Activated CD8-positive, alpha-beta memory T cell treated with anti-CD3 and anti-CD28 coated beads for 36 hours (primary cell): ENCODE data around the gene LRFN3. TPM values are rescaled to one million over a fixed set of nuclear protein-coding genes. Genes with fewer than 3 reads are reported as not detected.
"Not testable (repeated sequence)": the region's sequence is repeated elsewhere in the genome, so short reads cannot be mapped to it uniquely, and the experiment has no call there.

ENCODE experiments used
- CTCF ChIA-PET: fragments of 350-600 bp; sonication (Branson Sonifier 250); formaldehyde crosslinking; loops from one replicate; lab custom pipeline; 2021; ENCODE audit warnings: antibody characterized with exemption; lab: Charles Lee
- POLR2A ChIA-PET: fragments of 350-600 bp; sonication (Branson Sonifier 250); formaldehyde crosslinking; loops from one replicate; lab custom pipeline; 2021; ENCODE audit warnings: antibody characterized with exemption; lab: Charles Lee
- total RNA-seq, 2 experiments: library from RNA; stranded (reverse); gene quantifications; one replicate each; pipeline ENCODE4 v1.2.3, GENCODE V29; 2021

LRFN3 gene
- total RNA-seq, 2 experiments from 2014 or later, result 11.8 TPM

DNA sequence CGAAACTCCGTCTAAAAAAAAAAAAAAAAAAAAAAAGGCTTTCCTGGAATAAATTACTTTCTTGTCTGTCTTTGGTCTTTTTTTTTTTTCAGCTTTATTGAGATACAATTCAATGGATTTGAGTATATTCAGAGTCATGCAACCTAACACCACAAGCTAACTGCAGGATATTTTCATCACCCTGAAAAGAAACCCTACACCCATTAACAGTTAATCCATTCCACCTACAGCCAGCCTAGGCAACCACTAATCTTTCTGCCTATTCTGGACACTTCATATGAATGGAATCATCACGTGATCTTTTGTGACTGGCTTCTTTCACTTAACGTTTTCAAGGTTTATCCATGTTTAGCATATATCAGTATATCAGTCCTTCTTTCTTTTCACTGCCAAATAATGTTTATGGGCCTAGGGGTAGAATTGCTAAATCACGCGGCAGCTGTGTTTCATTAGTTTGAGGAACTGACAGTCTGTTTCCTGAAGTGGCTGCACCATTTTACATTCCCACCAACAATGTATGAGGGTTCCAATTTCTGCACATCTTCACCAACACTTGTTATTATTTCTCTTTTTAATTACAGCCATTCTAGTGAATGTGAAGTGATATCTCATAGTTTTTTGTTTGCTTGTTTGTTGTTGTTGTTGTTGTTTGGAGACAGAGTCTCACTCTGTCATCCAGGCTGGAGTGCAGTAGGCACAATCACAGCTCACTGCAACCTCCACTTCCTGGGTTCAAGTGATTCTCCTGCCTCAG lies 19.9 kb downstream of the LRFN3 start:
- CTCF ChIA-PET, result interaction anchor here (0.7 kb wide), 1 partner anchor 9 kb away, joined by 3 read pairs; no protein-coding TSS in a partner anchor
- POLR2A ChIA-PET, result no interaction called here

DNA sequence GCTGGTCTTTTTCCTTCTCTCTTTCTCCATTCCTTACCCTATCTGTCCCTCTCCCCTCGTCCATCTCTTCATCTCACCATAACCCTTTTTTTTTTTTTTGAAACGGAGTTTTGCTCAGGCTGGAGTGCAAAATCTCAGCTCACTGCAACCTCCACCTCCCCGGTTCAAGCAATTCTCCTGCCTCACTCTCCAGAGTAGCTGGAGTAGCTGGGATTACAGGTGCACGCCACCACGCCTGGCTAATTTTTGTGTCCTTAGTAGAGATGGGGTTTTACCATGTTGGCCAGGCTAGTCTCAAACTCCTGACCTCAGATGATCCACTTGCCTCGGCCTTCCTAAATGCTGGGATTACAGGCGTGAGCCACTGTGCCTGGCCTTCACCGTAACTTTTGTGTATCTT lies 21.2 kb downstream of the LRFN3 start:
- POLR2A ChIA-PET, result not testable (repeated sequence)
- CTCF ChIA-PET, result interaction anchor here (0.5 to 1.0 kb wide), 3 partner anchors 10 to 1480 kb away, joined by 3 read pairs; no protein-coding TSS in a partner anchor

DNA sequence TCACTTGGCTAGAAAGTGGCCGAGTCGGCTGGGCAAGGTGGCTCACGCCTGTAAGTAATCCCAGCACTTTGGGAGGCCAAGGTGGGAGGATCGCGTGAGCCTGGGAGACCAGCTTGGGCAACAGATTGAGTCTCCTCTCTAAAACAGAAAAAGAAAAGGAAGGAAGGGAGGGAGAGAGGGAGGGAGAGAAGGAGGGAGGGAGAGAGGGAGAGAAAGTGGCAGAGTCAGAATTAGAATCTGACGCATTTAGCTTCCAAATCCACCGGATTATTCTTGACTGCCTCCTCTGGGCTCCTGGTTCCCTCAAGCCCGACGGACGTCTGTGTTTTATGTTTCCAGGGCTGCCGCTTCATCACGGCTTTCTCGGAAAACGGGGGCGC lies 22.5 kb downstream of the LRFN3 start:
- ChIA-PET POLR2A (no interaction called here), CTCF (interaction anchor here (0.7 to 1.6 kb wide), 8 partner anchors 8 to 169 kb away, joined by 3 to 5 read pairs (median 3); partner anchors contain the start of gene THAP8)

DNA sequence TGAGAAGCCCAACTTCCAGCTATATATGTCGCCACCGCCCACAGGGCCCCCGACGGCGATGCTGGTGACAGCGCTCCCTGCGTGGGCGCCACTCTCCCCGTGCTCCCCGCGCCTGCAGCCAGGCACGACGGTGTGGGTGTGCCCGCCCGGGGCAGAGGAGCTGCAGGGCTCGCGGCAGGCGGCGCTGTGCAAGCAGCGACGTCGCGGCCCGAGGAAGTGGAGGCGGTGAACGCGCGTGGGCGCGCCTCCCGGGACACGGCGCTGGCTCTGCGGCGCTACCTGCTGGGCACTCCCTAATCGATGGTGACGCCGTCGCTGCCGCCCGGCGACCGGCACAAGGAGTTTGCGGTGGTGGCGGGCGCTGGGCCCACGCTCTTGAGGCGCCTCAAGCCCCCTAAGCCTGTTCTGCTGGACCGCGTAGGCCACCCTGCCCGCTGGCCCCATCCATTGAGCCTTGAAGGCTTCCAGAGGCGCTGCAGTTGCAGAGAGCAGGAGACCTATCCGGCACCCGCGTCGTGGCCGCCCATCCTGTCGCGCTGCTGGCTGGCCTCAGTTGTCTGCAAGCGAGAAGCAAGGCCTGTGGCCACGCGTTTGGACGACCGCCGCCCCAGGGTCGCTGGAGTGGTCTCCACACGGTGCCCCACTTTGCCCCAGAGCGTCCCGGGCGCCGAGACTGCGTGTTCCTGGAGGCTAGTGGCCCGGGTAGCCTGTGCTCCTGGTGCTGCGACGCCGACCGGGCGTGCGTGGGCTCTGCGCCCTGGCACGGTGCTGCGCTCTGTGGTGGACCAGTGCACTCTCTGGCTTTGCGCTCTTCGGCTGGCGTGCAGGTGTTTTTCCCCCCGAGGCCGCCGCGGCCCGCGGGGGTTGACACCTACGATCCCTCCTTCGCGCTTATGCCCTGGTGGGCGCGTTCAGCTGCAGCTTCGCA lies 23.1 kb downstream of the LRFN3 start:
- POLR2A ChIA-PET, result no interaction called here
- CTCF ChIA-PET, result interaction anchor here (0.9 to 1.6 kb wide), 7 partner anchors 10 to 169 kb away, joined by 3 to 5 read pairs (median 3); partner anchors contain the start of gene THAP8

DNA sequence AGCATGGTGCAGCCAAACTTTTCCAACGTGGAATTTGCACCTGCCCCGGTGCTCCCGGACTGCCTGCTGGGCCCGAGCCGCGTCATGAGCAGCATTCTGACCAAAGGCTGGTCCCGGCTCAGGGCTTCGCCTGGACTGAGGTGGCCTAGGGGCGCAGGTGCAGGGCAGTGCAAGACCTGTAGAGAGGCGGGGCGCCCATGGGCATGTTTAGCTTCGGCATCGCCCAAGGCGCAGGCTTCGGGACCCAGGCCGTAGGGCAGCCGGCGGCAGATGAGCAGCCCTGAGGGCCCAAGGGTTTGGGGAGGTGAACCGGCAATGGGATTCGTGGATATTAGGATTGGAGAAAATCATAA lies 23.8 kb downstream of the LRFN3 start:
- POLR2A ChIA-PET, result no interaction called here
- CTCF ChIA-PET, result interaction anchor here (1.1 kb wide), 1 partner anchor 10 kb away, joined by 5 read pairs; no protein-coding TSS in a partner anchor

DNA sequence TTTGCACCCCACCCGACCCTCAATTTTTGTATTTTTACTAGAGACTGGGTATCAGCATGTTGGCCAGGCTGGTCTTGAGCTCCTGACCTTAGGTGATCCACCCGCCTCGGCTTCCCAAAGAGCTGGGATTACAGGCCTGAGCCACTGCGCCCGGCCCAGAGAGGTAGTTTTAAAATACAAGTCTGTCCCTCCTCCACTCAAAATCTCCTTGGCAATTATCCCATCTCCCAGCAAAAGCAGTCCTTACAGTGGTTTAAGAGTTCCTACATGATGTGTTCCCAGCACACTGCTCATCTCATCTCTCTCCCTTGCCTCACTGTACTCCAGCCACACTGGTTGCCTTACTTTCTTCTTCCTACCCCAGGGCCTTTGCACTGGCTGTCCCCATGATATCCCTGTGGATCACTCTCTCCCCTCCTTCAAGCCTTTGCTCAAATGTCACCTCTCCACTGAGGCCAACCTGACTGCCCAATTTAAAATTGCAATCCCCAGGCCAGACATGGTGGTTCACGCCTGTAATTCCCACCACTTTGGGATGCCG lies 24.3 kb downstream of the LRFN3 start:
- ChIA-PET CTCF (interaction anchor here (1.1 kb wide), 1 partner anchor 11 kb away, joined by 5 read pairs; no protein-coding TSS in a partner anchor), POLR2A (no interaction called here)

DNA sequence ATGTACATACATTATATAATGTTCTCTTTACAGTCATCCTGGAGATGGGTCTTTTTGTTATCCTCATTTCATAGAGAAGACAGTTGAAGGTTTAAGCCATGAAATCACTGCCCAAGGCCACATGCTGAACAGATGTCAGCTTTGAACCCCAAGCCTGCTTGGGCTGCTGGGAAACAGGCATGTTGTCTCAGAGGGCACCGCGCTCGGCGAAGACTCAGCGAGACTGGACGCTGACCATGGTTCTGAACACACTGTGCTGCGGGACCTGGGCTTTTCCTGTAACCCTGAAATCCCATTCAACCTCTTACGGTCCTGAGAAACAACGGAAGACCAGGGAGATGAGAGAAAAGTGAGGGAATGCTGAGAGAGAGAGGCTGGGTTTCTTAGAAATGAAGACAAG lies 27.3 kb downstream of the LRFN3 start:
- CTCF ChIA-PET, result no interaction called here
- POLR2A ChIA-PET, result no interaction called here

DNA sequence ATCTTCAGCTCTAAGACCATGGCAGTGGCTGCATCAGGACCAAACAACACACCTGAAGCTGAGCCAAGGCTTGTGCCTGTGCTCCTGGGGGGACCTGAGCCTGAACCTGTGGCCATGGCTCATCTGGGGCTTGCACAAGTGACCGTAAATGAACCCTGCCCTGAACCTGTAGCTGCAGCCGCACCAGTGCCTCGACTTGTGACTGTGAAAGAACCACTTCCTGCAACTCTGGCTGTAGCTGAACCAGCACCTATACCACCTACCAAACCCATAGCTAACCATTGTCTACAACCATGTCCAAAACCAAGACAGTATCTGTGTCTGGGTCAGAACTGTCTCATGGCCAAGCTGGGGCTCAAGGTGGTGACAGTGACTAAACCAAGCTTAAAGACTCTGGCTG lies 30.6 kb downstream of the LRFN3 start:
- CTCF ChIA-PET, result interaction anchor here (1.3 kb wide), 1 partner anchor 9 kb away, joined by 3 read pairs; no protein-coding TSS in a partner anchor
- POLR2A ChIA-PET, result interaction anchor here (0.5 kb wide), 1 partner anchor 634 kb away, joined by 3 read pairs; no protein-coding TSS in a partner anchor

DNA sequence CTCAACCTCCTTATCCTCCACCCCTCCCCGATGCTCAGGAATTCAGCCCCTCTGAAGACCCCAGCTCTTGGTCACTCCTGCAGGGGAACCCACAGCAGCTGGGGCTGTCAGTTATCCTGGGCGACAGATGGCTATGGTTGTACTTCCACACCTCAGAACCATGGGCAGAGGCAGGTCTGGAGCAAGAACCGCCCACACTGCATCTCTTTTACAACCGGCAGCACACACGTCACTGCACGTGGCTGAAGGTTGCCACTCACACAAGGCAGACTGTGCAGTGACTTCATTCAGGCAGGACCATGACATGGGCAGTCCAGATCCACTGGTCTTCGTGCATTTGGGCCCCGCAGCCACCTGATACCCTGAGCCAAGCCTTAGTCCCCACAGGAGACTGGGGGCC lies 37.3 kb downstream of the LRFN3 start:
- ChIA-PET CTCF (no interaction called here), POLR2A (no interaction called here)

DNA sequence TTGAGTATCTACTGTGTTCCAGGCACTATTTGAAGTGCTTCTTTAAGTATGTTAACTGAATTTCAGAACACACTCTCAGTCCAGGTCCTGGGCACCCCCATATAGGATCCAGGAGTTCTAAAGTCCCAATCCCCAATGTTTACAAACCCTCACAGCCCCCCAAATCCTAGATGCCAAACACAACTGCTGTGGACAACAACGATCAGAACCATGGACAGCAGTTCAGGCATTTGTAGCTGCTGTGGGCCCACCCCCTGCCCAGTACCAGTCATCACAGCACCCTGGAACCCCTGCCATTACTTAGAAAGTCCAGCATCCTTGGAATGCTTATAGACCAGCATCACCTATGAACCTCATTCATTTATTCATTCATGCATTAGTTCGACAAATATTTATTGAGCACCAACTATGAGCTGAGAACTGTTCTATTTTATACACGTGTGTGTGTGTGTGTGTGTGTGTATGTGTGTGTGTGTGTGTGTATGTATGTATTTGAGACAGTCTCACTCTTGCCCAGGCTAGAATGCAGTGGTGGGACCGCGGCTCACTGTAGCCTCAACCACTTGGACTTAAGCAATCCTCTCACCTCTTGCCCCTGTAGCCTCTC lies 39.5 kb downstream of the LRFN3 start:
- ChIA-PET CTCF (no interaction called here), POLR2A (no interaction called here)

DNA sequence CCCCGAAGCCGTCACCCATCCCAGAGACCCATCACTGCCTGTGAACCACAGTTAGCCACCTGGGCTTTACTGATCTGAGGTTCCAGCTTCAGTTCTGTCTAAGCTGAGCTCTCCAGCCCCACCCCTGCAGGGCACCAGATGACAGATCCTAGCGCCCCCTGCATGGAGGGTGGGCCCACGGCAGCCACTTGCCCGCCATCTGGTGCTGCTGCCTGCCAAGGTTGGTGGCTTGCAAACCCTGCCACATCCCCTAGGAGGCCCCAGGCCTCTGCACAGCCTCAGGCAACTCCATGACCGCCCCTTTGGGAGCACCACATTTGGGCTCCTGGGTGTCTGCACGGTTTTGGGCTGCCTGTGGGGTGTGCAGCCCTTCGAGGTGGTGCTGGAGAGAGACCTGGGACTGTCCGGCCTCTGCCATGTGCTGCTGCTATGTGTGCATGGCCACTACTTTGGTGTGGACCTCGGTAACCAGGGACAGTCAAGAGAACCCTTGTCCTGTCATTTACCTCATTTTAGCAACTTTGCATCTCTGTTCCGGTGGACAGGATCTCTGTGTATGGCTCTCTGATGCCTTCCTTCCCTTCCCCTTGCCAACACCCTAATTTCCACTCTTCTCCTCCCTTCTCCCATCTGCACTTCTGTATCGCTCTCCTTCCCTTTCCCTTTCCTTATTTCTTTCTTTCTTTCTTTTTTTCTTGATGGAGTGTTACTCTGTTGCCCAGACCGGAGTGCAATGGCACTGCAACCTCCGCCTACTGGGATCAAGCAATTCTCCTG lies 41.5 kb downstream of the LRFN3 start:
- CTCF ChIA-PET, result no interaction called here
- POLR2A ChIA-PET, result no interaction called here

DNA sequence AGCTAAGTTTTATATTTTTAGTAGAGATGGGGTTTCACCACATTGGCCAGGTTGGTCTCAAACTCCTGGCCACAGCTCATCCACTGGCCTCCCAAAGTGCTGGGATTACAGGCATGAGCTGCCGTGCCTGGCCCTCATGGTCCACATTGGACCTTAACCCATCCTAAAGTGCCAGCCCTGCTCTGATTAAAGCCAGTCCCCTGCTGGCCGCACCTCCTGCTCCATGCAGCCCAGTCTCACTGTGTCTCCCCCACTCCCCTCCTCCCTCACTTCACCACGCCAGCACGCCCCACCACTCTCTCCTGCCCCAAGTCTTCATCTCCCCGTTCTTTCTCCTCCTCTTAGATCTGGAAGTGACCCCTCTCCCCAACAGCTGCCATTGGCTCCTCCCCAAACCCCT lies 42.1 kb downstream of the LRFN3 start:
- ChIA-PET POLR2A (no interaction called here), CTCF (no interaction called here)

DNA sequence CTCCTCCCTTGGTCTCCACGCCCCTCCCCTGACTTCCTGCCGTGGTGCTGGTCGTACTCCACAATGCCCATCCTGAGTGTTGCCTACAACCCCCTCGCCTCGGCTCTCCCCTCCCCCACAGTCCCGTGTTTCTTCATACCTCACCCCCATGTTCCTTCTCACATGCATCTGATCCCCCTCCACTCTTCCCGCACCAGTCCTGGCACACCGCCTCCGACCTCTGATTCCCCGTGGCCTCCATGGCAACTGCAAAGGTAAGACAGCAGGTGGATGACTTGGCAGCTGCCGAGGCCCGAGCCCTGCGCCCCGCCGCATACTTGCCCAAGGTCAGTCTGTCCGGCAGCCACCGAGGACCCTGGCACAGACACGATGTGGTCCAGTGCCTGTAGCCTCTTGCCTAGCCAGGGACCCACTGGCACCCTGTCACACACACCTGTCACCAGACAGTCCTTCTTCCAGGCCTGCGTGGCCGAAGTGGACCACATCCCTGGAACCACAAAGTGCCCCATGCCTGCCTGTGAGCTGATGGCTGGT lies 42.7 kb downstream of the LRFN3 start:
- POLR2A ChIA-PET, result no interaction called here
- CTCF ChIA-PET, result no interaction called here

DNA sequence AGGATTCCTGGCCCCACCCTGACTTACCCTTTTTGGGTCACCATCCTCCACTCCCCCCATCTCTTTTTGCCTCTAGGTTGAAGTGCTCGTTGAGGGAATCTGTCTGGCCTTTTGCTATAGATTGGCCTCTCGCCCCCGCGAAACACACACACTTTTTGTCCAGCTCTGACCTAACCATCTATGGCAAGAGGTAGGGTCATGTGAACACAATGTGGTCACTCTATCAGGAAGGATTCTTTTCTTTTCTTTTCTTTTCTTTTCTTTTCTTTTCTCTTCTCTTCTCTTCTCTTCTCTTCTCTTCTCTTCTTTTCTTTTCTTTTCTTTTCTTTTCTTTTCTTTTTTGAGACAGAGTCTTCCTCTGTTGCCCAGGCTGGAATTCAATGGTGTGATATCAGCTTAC lies 44.8 kb downstream of the LRFN3 start:
- CTCF ChIA-PET, POLR2A ChIA-PET: not testable (repeated sequence)

DNA sequence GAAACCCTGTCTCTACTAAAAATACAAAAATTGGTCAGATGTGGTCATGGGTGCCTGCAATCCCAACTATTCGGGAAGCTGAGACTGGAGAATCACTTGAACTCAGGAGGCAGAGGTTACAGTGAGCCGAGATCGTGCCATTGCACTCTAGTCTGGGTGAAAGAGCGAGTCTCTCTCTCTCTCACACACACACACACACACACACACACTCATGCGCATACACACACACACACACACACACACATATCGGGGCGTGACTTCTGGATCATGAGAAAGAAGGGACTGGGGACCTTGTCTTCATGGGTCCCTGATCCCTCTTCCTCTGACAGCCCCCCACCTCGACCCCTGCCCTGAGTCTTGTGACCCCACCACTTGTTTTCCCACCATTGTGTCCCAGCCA lies 47.0 kb downstream of the LRFN3 start:
- ChIA-PET POLR2A (no interaction called here), CTCF (interaction anchor here (0.9 kb wide), 1 partner anchor 25 kb away, joined by 3 read pairs; no protein-coding TSS in a partner anchor)

DNA sequence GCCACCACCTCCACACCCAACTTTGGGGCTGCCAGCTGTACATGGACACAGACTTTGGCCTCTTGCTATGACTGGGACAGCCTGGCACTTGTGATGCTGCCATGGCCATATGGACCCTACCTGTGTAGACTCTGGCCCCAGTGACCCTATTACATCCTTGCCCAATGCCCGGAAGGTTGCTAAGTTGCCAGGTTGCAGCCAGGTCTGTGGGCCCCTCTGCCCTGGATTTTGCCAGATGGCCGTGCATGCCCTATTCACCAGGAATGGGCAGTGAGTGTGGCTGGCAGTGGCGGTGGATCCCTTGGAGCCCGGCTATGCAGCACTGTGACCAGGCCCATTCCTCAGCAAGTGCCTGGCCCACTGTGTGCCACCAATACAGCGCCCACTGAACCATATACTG lies 49.9 kb downstream of the LRFN3 start:
- ChIA-PET POLR2A (no interaction called here), CTCF (no interaction called here)

DNA sequence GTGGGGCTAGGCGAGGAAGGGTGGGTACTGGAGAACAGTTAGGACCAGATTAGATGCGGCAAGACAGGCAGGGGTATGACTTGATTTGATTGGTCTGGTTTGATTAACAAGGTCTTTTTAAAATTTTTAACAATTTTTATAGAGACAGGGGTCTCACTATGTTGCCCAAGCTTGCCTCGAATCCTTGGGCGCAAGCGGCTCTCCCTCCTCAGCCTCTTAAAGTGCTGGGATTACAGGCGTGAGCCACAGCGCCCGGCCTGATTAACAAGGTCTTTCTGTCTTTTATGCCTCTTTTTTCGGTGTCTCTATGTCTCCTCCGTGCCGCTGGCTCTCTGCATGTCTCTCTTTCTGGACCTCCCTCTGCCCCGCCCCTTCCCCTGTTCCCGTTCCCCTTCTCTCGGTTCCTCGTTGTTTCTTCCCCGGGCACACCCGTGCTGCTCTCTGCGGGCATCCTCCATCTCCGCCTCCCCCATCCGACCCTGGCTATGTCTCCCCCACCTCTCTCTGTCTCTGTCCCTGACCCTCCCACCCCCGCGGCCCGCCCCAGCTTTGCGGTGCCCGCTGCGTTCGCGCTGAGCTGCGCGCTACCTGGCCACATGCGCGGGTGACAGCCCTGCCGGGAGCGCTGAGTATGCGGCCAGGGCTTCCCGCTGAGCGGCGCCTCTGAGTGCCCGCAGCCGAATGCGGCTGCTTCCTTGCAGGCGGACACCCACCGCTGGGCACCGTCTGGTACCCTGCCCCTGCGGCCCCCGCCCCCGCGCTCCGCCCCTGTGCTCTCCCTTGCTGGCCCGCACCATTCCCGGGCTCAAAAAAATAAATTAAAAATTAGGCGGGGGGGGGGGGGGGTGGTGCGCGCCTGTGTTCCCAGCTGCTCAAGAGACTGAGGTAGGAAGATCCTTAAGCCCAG lies 50.7 kb downstream of the LRFN3 start:
- ChIA-PET POLR2A (no interaction called here), CTCF (no interaction called here)

DNA sequence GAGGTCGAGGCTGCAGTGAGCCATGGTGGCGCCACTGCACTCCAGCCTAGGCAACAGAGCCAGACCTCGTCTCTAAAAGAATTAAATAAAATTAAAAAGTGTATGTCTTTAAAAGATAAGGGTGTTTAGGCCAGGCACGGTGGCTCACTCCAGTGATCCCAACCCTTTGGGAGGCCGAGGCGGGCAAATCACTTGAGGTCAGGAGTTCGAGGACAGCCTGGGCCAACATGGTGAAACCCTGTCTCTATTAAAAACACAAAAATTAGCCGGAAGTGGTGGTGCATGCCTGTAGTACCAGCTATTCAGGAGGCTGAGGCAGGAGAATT lies 51.4 kb downstream of the LRFN3 start:
- CTCF ChIA-PET, result no interaction called here
- POLR2A ChIA-PET, result no interaction called here
